HG02973 (cell line): ENCODE measurements around the gene PIK3C2B.
"Not testable (repeated sequence)": the region's sequence is repeated elsewhere in the genome, so short reads cannot be mapped to it uniquely, and the experiment has no call there.

Source experiments
- ATAC-seq: cut with Tn5 transposase; IDR thresholded peaks from one replicate; pipeline ENCODE4 v1.9.1; 2021; ENCODE audit warnings: moderate library complexity; ENCODE audit not compliant: unreplicated experiment

The PIK3C2B gene

GRCh38 chr1:204494281-204495077 is at the start of gene PIK3C2B:
PIK3C2B (minus strand) TSS chr1:204494805; CDS start chr1:204469802, 25,003 bp downstream.
- ATAC-seq: peak; percentile 76

GRCh38 chr1:204544321-204544720 is 49.7 kb upstream of the PIK3C2B start:
- no peak for ATAC-seq

GRCh38 chr1:204541626-204542025 is 47.0 kb upstream of the PIK3C2B start:
- ATAC-seq: no peak

- ATAC-seq: no peak
Observed at GRCh38 chr1:204532832-204533231, 38.2 kb upstream of the PIK3C2B start.

- peak; percentile 86 for ATAC-seq
Observed at GRCh38 chr1:204530932-204531331, 36.3 kb upstream of the PIK3C2B start.

GRCh38 chr1:204529371-204529895 is 34.8 kb upstream of the PIK3C2B start:
- ATAC-seq: no peak

GRCh38 chr1:204528677-204529076 is 34.1 kb upstream of the PIK3C2B start:
- ATAC-seq: no peak

GRCh38 chr1:204528241-204528640 is 33.6 kb upstream of the PIK3C2B start:
- no peak for ATAC-seq

GRCh38 chr1:204524986-204525385 is 30.4 kb upstream of the PIK3C2B start:
- ATAC-seq: no peak

GRCh38 chr1:204523605-204524215 is 29.1 kb upstream of the PIK3C2B start:
- ATAC-seq: no peak

- ATAC-seq: not testable (repeated sequence)
Observed at GRCh38 chr1:204521941-204522521, 27.4 kb upstream of the PIK3C2B start.

GRCh38 chr1:204520834-204521709 is 26.5 kb upstream of the PIK3C2B start:
- ATAC-seq: peak; percentile 40

GRCh38 chr1:204517382-204517781 is 22.8 kb upstream of the PIK3C2B start:
- not testable (repeated sequence) for ATAC-seq

- peak; percentile 68 for ATAC-seq
Observed at GRCh38 chr1:204516180-204516879, 21.7 kb upstream of the PIK3C2B start, which contains the start of gene MDM4. MDM4 (plus strand) TSS chr1:204516406; CDS start chr1:204525519, 9,113 bp downstream.

GRCh38 chr1:204514828-204515227 is 20.2 kb upstream of the PIK3C2B start:
- no peak for ATAC-seq

GRCh38 chr1:204513117-204513716 is 18.6 kb upstream of the PIK3C2B start:
- peak; percentile 25 for ATAC-seq

- ATAC-seq: no peak
Observed at GRCh38 chr1:204511366-204511765, 16.8 kb upstream of the PIK3C2B start.

GRCh38 chr1:204509186-204509635 is 14.6 kb upstream of the PIK3C2B start:
- no peak for ATAC-seq

- ATAC-seq: peak; percentile 11
Observed at GRCh38 chr1:204507317-204508105, 12.9 kb upstream of the PIK3C2B start.
